SU-DHL-6 (cell line): Measurements from ENCODE around the gene DUS2.

Experiments used
- EZH2phosphoT487 ChIP-seq: fragments of 200-600 bp; sonication (generic), shearing (Covaris generic); conservative IDR thresholded peaks from 2 replicates; pipeline ENCODE4 v1.6.1; 2018; ENCODE audit warnings: mild to moderate bottlenecking, antibody characterized with exemption, low read length, moderate library complexity, mixed read lengths
- TF ChIP-seq, protein P1 (sequence below): fragments of 200-600 bp; sonication (generic); IDR thresholded peaks from one replicate; pipeline ENCODE4 v1.5.1; 2017; ENCODE audit warnings: antibody characterized with exemption, mild to moderate bottlenecking, low read length, moderate library complexity; ENCODE audit not compliant: insufficient read depth, poor library complexity, severe bottlenecking

DNA sequence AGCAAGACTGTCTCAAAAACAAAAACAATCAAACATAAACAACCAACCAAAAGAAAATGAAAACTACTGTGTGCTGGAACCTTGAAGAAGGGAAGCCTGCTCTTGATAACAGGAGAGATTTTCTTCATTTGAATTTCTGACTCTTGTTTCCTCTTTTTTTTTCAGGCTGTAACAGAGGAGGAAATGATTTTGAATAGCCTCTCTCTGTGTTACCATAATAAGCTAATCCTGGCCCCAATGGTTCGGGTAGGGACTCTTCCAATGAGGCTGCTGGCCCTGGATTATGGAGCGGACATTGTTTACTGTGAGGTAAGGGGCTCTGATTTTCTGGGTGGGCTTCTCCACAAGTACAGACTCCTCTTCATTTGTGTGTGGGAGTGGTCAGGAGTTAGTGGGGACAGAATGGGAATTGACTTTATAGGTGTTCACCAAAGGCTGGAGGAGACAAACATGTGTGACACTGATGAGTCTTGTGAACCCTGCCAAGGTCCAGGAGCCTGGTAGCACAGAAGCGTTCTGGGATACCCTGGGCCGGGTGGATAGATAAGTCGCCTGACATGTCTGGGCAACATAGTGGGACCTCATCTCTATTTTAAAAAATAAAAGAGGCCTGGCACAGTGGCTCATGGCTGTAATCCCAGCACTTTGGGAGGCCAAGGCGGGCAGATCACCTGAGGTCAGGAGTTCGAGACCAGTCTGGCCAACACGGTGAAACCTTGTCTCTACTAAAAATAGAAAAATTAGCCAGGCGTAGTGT, 14.9 kb downstream of the DUS2 start:
- TF ChIP-seq, protein P1, sequence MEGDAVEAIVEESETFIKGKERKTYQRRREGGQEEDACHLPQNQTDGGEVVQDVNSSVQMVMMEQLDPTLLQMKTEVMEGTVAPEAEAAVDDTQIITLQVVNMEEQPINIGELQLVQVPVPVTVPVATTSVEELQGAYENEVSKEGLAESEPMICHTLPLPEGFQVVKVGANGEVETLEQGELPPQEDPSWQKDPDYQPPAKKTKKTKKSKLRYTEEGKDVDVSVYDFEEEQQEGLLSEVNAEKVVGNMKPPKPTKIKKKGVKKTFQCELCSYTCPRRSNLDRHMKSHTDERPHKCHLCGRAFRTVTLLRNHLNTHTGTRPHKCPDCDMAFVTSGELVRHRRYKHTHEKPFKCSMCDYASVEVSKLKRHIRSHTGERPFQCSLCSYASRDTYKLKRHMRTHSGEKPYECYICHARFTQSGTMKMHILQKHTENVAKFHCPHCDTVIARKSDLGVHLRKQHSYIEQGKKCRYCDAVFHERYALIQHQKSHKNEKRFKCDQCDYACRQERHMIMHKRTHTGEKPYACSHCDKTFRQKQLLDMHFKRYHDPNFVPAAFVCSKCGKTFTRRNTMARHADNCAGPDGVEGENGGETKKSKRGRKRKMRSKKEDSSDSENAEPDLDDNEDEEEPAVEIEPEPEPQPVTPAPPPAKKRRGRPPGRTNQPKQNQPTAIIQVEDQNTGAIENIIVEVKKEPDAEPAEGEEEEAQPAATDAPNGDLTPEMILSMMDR, result no peak
- no peak for TF ChIP-seq EZH2phosphoT487
